IPS-NIHi7 (cell line): ENCODE data around the gene CAMK2B.

Experiments
- DNase-seq: peaks from one replicate; pipeline ENCODE4 v3.0.0; 2012; ENCODE audit warnings: mixed read lengths; ENCODE audit errors: extremely low spot score

The CAMK2B gene

DNA sequence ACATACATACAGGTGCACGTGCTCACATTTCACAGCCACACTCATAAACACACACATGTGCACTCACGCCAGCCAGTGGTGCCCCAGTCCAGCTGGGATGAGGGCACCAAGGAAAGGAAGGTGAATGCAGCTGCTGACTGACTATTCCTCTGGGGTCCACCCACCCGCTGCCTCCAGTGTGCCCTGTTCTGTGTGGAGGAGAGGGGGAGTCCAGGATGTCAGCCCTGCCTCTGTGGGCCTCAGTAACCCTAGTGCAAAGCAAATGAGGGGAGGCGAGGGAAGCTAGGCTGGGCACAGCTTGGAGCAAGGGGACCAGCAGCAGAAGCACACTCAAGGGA, 67.0 kb downstream of the CAMK2B start:
- DNase-seq, result no peak

DNA sequence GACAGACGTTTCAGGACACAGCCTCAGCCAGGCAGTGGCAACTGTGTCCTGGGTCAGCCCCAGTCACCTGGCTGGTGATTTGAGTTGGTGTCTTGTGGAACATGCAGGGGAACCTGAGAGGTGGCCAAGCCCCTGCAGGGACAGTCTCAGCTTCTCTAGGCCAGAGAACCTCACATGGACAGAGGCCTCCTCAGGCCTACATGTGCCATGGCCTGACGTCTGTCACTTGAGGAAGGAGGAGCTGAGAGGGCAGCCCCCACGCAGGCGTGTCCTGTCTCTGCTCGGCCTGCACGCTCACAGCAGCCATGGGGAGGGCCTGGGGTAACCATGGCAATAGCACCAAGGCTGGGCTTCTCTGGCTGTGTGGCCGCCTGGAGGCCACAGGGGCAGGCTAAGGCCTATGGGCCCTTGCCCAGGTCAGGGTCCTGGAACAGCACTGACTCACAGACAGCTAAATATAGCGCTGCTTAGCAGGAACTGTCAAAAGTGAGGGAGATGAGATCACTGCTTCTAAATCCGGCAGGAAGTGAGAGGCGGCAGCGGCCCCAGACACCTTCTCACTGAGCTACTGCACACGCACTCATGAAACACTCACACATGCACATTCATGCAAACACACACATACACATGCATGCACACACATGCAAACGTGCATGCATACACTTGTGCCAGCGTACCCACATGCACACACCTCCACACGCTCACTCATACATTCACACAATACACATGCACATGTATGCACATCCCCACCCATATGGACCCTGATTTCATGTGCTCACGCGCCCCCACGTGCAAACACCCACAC, 67.6 kb downstream of the CAMK2B start:
- DNase-seq, result peak; percentile 26

DNA sequence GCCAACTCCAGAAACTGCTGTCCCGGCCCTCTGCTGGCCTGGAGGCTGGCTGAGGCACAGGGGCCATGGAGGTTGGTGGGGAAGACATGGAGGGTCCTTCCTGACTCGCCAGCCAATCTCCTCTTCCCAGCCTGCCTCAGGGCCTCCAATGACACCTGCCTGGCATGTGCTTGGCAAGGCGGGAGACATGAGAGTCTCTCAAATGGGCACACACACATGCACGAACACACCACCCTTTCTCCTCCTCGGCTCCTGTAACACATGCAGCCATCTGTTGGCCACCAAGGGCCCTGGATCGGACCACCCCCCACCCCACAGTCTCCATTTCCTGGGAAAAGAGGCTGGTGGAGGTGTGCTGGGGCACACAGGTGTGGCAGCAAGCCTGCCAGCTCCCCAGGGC, 68.2 kb downstream of the CAMK2B start:
- DNase-seq, result no peak

DNA sequence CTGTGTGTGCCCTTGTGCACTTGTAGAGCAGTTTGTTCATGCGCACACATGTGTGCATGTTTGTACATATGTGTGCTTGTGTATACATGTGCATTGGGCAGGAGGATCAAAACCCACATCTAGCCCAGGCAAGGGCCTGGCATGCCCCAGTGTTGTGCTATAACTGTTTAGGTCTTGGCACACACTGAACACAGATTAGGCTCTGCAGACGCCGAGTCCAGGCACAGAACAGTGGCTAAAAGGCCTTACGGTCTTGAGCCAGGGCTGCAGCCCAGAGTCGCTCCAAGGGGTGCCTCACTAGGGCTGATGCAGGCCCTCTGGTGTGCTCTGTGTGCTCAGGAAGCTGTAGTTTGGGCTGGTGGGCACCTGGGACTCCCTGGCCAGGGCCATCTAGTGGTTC, 68.9 kb downstream of the CAMK2B start:
- DNase-seq, result no peak

DNA sequence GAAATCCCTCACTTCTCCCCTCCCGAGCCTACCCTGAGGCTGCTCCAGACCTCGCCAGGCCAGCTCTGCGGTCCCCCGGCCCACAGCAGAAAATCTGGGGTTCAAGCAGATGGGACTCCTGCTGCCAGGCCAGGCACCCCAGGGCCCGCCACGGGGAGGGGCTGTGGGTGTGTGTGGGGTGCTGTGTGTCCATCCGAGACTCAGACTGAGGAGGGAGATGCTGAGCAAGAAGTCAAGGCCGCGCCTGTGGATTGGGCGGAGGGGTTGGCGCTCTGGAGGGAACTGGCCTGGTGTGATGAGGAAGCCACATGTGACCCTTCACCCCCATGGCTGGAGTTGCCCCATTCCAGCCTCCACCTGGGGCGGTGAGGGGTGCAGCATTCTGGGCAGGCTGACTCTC, 73.5 kb downstream of the CAMK2B start:
- DNase-seq, result no peak

DNA sequence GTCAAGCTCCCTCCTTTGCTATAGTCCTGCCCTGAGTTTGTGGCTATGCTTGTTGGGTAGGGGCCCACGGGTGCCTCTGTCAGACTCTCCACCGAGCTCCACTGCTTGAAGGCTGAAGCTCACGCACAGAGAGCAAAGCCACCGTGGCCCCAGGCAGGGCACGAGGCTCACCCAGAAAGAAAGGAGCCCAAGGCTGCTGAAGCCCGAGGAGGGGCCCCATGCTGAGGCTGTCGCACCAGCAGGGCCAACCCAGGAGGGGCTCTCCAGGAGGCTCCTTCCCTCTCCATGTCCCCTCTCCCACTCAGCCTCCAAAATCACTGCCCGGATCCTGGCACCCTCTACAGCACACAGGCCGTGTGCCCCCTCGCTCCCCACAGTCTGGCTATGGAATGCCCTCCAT, 74.1 kb downstream of the CAMK2B start:
- no peak for DNase-seq

DNA sequence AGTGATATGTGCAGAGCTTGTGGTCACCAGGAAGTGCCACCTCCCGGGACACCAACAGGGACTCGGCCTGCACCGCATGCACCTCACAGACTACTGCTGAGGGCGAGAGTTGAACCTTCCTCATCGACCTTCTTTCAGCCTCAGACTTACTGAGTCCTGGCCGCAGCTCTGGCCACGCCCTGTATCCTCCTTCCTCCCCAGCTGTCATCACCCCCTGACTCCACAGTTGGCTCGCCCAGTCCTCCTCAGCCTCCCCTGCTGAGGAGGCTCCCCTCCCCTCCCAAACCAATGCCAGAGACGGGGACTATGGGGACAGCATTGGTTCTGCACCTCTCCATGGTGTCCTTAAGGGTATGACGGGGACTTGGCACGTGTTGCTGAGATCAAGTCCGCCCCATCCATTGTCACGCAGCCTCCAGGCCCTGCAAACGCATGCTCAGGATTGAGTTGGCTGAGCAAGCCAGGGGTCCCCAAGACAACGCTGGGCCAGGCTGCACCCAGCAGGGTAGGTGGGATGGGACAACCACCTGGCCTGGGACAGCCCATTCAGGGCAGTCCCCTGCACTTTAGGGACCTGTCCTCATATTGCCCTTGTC, 75.7 kb downstream of the CAMK2B start:
- DNase-seq, result no peak

DNA sequence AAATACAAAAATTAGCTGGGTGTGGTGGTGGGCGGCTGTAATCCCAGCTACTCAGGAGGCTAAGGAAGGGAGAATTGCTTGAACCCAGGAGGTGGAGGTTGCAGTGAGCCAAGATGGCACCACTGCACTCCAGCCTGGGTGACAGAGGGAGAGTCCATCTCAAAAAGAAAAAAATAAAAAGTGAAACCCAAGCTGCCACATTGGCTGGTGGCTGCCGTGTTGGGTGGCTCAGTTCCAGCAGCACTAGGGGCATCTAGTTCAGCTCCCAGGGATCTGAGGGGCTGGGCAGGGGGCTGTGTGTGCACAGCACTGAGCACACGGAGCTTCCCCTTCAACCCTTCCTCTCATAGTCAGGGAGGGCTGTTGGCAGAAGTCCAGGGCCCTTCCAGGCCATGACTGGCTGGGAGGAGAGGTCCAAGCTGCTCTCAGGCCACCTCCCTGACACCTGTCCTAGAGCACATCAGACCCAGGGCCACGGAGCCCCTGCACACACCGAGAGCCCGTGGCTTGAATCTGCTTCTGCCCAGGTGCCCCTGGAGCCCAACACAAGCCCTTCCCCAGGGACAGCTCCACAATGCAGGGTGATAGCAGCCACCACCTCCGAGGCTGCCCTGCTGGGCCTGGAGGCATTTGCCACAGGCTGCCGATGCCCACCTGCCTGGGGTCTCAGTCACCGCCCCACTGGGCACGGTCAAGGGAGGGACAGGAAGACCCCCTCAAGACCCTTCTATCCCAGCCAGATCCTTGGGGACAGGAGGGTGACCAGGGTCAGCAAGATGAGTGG, 77.3 kb downstream of the CAMK2B start:
- no peak for DNase-seq

DNA sequence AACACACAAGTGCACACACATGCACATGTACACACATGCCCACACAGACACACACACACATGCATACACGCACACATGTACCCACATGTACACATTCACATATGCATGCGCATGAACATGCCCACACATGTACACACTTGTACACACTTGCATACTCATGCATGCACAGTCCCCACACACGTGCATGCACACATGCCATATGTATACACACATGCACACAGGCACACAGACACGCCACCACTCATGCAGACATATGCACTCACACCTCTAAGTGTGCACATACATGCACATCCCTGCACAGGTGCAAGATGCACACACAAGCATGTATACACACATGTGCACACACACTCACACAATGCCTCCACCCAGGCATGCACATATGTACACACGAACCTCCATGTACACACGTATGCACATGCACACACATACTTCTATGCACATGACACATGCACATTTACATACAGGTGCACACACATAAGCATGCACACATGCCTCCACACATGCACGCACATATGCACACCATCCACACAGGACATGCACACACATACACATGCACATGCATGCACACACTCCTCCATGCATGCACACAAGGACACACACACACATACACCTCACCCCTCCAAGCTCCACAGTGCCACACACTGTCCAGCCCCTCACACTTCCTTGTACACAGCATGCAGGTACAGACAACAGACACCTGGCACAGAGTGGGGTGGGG, 78.8 kb downstream of the CAMK2B start:
- no peak for DNase-seq

DNA sequence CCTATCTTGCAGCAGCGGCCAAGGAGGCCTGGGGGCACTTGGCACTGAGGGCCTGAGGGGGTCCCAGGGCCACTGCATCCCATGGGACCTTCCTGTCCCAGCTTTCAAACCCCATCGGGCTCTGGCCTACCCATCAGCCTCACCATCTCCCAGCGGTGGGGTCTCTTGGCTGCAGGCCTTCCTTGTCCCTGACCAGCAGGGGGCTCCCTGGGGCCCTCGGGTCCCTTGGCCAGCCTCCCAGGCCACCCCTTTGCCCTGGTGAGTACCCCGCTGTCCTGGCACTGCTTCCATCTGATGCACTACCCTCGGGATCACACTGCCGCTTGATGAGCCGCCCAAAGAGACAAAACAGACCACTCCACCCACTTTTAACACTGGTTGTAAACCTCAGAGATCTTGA, 81.1 kb downstream of the CAMK2B start:
- peak; percentile 81 for DNase-seq

DNA sequence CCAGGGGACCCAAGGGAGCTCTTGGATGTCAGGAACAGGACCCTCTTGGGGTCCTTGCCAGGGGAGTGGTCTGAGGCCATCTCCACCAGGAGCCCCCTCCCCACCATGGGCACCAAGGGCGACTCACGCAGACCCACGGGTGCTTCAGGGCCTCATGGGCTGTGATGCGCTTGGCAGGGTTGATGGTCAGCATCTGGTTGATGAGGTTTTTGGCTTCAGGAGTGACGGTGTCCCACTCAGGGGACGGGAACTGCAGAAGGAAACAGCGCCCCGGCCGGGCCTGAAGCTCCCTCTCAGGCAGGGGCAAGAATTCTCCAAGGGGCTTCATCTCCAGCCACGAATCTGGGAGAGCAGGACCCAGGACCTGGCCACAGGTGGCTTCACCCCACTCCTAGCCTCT, 83.3 kb downstream of the CAMK2B start:
- DNase-seq, result no peak

DNA sequence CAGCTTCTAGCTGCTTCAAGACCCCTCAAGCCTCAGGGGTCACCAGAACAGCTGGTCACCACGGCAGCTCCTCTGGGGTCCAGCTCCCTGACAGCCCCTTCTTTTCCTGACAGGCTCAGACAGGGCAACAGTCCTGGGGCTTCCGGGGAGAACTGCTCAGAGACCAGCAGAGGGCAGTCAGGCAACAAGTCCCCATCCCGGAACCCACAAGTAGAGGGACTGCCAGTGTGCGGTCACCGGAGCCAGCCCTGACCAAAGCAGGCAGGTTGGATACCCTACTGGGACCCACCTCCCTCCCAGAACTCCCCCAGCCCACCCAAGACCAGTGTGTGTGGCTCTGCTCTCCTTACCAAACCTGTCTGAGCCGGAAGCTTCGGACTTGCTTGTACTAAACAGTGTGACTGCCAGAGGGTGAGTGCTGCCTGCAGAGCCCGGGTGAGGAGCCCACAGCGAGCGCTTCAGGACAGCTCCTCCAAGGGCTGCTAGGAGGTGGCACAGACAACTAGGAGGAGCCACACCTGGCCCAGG, 84.3 kb downstream of the CAMK2B start:
- peak; percentile 92 for DNase-seq

DNA sequence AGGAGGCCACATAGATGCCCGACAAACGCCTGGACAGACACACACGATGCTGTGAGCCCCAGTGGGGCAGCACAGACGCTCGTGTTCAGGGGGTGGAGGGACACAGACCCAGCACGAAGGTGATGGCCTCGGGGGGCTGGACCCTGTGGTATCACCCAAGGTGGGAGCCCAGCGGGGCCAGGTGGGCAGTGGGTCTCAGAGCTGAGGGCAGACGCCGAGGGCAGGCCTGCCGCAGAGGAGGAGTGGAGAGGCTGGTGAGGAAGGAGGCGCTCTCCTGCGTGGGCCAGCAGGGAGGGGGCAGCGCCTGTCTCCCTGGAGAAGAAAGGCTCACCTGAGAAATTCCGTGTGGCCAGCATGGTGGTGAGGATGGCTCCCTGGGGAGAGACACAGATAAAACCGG, 85.0 kb downstream of the CAMK2B start:
- DNase-seq, result no peak

DNA sequence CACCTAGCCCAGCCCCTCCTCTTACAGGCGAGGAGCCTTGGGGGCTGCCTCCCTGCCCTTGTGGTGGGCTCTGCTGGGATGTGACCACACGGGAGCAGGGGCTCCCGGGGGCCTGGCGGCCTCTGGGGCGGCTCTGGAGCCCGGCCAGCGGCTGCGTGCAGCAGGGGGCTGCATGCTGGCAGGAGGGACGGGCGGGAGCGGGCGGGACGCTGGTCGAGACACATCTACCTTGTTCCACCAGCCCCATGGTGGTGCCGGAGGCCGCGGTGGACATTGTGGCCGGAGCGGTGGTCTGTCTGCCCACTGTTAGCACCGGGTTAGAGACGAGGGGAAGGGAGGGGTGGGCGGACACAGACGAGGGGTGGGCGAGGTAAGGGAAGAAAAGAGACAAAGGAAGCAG, 86.0 kb downstream of the CAMK2B start:
- no peak for DNase-seq

DNA sequence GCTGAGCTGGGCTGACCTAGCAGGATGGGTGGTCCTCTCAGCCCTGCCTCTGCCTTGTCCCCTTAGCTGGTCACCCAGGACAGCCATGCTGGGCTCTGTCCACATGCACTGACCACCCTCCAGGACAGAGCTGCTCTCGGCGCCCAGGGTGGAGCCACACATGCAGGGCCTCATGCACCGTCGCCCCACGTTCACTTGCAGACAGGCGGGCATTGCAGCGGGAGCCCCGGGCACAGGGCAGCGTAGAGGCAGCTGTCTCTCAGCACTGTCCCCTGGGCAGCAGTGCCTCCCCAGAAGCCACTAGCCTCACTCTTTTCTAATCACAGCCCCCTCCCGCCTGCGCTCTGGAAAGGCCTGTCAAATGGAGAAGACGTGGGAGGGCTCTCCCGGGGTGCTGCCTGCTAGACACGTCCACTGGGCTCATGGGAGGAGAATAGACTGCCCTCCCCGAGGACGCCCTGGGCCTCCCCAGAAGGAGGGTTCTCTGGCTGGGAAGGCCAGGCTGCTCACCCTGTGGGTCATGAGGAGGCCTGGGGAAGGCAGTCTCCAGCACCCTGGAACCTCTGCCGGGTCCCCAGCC, 87.2 kb downstream of the CAMK2B start:
- DNase-seq, result no peak

DNA sequence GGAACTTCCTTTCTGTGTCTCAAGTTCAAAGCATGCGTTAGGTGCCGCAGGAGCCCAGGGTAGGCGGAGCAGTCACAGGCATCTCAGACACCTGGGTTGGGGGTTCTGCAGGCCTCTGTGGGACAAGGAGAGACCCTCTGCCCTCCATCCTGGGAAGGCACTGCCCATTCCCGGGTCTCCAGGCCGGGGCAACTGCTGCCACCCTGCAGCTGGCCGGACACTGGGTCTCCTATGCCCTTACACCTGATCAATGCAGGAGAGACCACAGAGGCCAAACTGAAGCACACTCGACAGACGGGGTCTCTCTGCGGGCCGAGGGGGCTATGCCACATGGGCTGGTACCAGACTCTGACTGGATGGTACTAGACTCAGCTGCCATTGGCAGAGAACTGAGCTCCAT, 87.7 kb downstream of the CAMK2B start:
- no peak for DNase-seq

DNA sequence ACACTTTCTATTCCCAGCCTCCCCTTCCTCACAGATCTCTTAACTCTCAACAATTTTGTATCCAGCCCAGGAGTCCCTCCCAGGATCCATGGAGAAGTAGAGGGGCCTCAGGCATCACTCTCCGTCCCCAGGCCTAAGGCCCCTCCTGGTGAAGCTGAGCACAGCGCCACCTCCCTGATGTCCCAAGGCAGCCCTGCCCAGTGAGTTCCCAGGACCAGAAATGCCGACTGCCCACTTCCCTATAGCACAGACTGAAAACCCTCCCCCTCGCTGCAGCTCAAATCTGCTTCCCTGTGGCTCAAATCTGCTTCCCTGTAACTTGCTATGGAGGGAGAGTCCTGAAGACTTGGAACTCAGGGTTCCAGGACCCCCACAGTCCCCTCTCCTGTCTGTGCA, 89.1 kb downstream of the CAMK2B start:
- peak; percentile 58 for DNase-seq

DNA sequence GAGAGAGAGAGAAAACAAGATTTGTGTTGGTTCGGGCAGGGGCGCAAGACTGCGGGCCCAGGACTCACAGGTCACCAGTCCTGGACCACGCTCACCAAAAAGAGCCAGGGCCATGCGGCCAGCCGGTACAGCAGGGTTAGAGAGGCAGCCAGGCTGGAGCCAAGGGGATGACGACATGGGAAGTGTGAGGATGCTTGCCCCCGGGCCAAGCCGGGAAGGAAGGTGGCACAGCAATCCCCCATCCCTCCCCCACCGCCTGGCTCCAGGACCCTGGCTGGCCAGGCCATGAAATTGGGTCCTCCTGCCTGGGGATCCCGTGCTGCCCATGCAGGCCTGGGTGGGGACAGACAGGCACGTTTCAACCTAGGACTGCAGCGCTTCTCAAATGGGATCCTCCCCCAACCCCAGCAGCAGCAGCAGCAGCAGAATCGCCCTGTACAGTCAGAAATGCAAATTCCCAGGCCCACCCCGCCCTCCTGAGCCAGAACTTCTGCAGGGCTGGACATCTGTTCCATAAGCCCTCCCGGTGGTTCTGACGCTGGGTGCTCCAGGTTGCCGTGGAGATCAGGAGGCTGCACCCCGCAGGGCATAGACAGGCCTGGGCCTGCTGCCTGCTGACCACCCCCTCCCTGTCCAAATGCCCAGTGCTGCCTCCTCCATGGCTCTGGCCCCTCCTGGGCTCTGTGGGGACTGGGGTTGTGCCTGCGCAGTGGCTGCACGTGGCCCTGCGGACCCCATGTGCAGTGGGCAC, 89.6 kb downstream of the CAMK2B start:
- no peak for DNase-seq

DNA sequence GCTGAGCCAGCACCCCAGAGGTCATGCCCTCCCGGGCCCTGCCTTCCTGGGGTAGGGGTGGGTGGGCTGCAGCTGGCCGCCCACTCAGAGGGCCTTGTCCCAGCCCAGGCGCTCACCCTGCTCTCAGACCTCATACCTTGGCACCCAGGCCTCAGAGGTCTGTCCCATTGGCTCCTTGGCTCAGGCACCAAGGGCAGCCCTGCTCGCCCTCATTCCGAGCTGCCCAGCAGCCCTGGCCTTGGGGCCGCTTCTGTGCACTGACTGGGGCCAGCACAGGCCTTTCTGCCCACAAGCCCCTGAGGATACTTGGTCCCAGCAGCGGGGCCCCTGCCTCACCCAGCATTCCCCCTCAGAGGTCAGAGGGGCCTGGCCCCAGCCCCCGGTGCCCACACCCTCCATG, 90.3 kb downstream of the CAMK2B start:
- DNase-seq, result no peak

DNA sequence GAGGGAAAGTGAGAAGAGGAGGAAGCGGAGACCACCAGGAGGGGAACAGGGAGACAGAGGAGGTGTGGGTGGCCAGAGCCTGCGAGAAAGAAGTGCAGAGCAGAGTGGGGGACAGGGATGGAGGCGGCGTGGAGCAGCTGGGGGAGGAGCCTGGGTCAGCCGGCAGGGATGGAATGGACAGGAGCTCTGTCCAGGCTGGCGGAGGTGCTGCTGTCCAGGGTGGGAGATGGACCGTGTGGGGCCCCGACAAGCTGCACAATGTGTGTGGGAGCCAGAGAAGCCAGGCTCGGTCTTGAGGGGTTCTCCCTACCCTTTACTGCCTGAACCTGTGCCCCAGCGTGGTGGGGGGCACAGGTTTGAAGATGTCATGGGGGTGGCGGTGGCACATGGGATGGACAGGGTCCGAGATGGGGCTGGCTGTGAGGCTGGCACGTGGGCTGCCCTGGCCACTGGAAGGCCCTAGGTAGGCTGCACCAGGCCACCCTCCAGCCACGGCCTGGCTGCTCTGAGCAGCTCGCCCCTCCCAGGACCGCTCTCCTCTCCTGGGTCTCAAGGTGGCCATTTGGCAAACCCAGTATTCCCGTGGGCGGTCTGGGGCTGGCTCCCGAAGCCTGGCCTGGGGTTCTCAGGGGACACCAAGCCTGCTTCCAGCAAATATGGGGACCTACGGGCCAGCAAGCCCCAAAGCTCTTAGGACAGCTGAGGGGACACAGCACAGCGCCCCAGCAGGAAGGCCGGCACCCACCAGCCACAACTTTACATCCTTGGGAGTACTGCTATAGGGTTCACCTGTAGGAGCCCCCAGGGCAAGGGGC, 92.3 kb downstream of the CAMK2B start:
- no peak for DNase-seq
